ENCODE data around the gene DHX15. TPM values are rescaled to one million over a fixed set of nuclear protein-coding genes. Genes with fewer than 3 reads are reported as not detected.

The DHX15 gene
- total RNA-seq = 10 to 100 TPM; 45.4 to 67.8 (median 58.0) TPM
- polyA plus RNA-seq = 10 to 100 TPM; 24.0 to 52.7 TPM
- long read RNA-seq, donor 1, transcript DHX15-201 (14 exons, 2,994 nt) = major isoform, 71 of 84 reads
- long read RNA-seq, donor 1, partial matches to known transcripts = 8 of 84 reads
- long read RNA-seq, donor 1, other reads (novel, unspliced or antisense) = 5 of 84 reads
- long read RNA-seq, donor 2, transcript DHX15-201 (14 exons, 2,994 nt) = major isoform, 231 of 273 reads
- long read RNA-seq, donor 2, partial matches to known transcripts = 26 of 273 reads
- long read RNA-seq, donor 2, other reads (novel, unspliced or antisense) = 15 of 273 reads
- long read RNA-seq, donor 3, transcript DHX15-201 (14 exons, 2,994 nt) = major isoform, 85 of 103 reads
- long read RNA-seq, donor 3, partial matches to known transcripts = 10 of 103 reads
- long read RNA-seq, donor 3, other reads (novel, unspliced or antisense) = 5 of 103 reads

DNA sequence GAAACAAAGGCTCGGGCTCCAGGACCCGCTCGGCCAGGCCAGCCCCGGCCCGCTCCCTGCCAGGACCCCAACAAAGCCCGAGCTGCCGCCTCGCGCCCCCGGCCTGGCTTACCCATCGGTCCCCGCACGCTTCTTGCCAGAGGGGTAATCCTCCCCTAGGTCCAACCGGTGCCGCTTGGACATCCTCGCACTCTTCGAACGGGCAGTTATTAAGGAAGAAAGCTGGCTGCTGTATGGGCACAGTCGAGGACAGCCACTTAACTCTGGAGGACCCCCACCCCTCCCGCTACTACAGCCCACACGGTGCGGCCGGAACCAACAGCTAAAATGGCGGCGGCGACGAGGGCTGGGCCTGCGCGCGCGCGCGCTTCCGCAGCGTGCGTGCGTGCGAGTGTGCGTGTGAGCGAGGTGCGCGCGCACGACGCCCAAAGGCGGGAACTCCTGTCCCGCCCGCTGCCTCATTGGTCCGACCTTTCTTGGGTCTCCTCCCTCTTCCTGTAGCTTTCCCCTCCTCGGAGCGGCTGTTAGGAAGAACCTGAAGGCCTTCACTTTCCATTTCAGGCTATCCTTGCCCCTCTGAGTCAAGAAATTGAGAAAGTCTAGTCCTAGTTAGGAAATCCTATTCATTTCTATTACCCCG lies at the start of gene DHX15:
TSS of gene DHX15 (minus strand) at position 344 of the 640 bp plus-strand sequence. CDS start at position 183, 161 bp downstream.
- Histone ChIP-seq H3K27me3 (no peaks in the 10 kb centered on the region), H3K9me3 (no peaks in the 10 kb centered on the region), H3K4me3 (peak within 1 kb of the TSS; percentile 73 to 100 (median 97)), H3K36me3 (peaks cover 0 to 9% (median 0%) of the 10 kb centered on the region in 9 donors), H3K27ac (peak within 1 kb of the TSS; percentile 90 to 99 (median 98)), H3K4me1 (peaks cover 8 to 47% (median 31%) of the 10 kb centered on the region in 12 donors)
- DNase-seq = peak; percentile 96 to 97 (median 97)
- 0% methylated on average over 34 to 52 of the region's 52 CpGs for WGBS, 4 donors
- intact Hi-C loops (cut with DNase I) = loop anchor here in 5 of 10 donors (5.0 to 10.0 kb wide), 5 partner anchors 210 to 728 kb away; partner anchors contain the start of genes CCDC149 (in 3 of the 5), SOD3 (in 3 of the 5) and ZCCHC4 (in 2 of the 5)
- peak; percentile 93 to 98 (median 96) for ATAC-seq
- no peak for TF ChIP-seq CTCF (IDR thresholded peaks at IDR 0.05)

DNA sequence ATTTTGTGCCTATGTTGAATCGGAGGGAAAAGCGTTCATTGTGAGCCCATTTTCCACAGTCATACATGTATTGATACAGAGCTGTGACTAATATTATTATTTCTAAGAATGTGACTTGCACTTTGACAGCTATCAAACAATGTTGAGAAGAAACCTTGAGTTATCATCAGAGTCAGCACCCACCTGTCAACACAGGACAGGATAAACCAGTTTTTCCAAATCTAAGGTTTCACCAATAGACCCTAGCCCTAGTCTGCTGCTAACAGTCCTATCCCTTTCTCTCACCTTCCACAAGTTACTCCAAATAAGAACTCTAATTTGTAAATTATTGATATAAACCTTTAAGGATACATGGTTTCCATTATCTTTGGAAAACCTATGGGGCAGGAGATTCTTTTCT lies 47.7 kb upstream of the DHX15 start:
- intact Hi-C loops (cut with DNase I) = no loop called here
- no peak for DNase-seq
- 92 to 96% (median 94%) methylated on average over 2 of the region's 2 CpGs for WGBS, 4 donors

GRCh38 chr4:24630937-24631336 lies 46.6 kb upstream of the DHX15 start:
- H3K27ac ChIP-seq = peak overlapping the region in 1 of 12 donors; percentile 50
- peak in 1 of 5 donors; percentile 20 for DNase-seq

More for the DNA sequence above, 47.7 kb upstream of the DHX15 start:
- no peak for ATAC-seq
- Histone ChIP-seq H3K4me3 (no peak overlapping the region), H3K27ac (no peak overlapping the region), H3K4me1 (no peaks in the 10 kb centered on the region), H3K27me3 (no peaks in the 10 kb centered on the region), H3K36me3 (no peaks in the 10 kb centered on the region), H3K9me3 (no peaks in the 10 kb centered on the region)
- TF ChIP-seq CTCF (IDR thresholded peaks at IDR 0.05) (no peak), POLR2A (IDR thresholded peaks at IDR 0.05) (no peak)

More at GRCh38 chr4:24630937-24631336, 46.6 kb upstream of the DHX15 start:
- Histone ChIP-seq H3K9me3 (no peaks in the 10 kb centered on the region), H3K27me3 (no peaks in the 10 kb centered on the region), H3K36me3 (no peaks in the 10 kb centered on the region), H3K4me3 (no peak overlapping the region), H3K4me1 (no peaks in the 10 kb centered on the region)
- WGBS, 4 donors = 35 to 57% (median 49%) methylated on average over 5 of the region's 5 CpGs
- TF ChIP-seq CTCF (IDR thresholded peaks at IDR 0.05) (no peak), POLR2A (IDR thresholded peaks at IDR 0.05) (no peak)
- intact Hi-C loops (cut with DNase I) = no loop called here
- ATAC-seq = peak in 3 of 4 donors; percentile 33 to 92 (median 74)
